ENCODE results near the gene FOXO6.

FOXO6 gene

GRCh38 chr1:41366455-41367287 lies 5.4 kb downstream of the FOXO6 start:
- H2AFZ ChIP-seq (ENCODE audit: low read depth, low read length) = peak overlapping the region; percentile 74
- H3K4me1 ChIP-seq (ENCODE audit: low read length) = peaks cover 24% of the 10 kb centered on the region
- no peaks in the 10 kb centered on the region for H3K27me3 ChIP-seq (ENCODE audit: low read depth, low read length)
- H3K9me3 ChIP-seq (ENCODE audit: insufficient read depth, low read length) = no peaks in the 10 kb centered on the region
- H4K20me1 ChIP-seq (ENCODE audit: insufficient read depth, low read length) = no peaks in the 10 kb centered on the region
- no peak overlapping the region for H3K27ac ChIP-seq (ENCODE audit: low read length)
- H3K36me3 ChIP-seq (replicated peaks; ENCODE audit: low read depth, low read length) = no peaks in the 10 kb centered on the region
- no peaks in the 10 kb centered on the region for H3K79me2 ChIP-seq (ENCODE audit: low read length)
- peak overlapping the region; percentile 94 for H3K4me2 ChIP-seq (ENCODE audit: low read length)
- TF ChIP-seq EZH2phosphoT487 (IDR thresholded peaks at IDR 0.05; ENCODE audit: low read depth) (no peak), CTCF (IDR thresholded peaks at IDR 0.05; ENCODE audit: low read depth, low read length) (no peak)
- H3K4me3 ChIP-seq (ENCODE audit: low read length) = peak overlapping the region; percentile 98
- peak overlapping the region; percentile 87 for H3K9ac ChIP-seq (ENCODE audit: low read length)

- Histone ChIP-seq H3K4me2 (ENCODE audit: low read length) (peak overlapping the region; percentile 94), H3K79me2 (ENCODE audit: low read length) (no peaks in the 10 kb centered on the region), H3K9me3 (ENCODE audit: insufficient read depth, low read length) (no peaks in the 10 kb centered on the region), H3K4me3 (ENCODE audit: low read length) (peak overlapping the region; percentile 98), H4K20me1 (ENCODE audit: insufficient read depth, low read length) (no peaks in the 10 kb centered on the region), H2AFZ (ENCODE audit: low read depth, low read length) (no peak overlapping the region), H3K36me3 (replicated peaks; ENCODE audit: low read depth, low read length) (no peaks in the 10 kb centered on the region), H3K4me1 (ENCODE audit: low read length) (peaks cover 30% of the 10 kb centered on the region), H3K27ac (ENCODE audit: low read length) (no peak overlapping the region), H3K9ac (ENCODE audit: low read length) (peak overlapping the region; percentile 87), H3K27me3 (ENCODE audit: low read depth, low read length) (no peaks in the 10 kb centered on the region)
- TF ChIP-seq CTCF (IDR thresholded peaks at IDR 0.05; ENCODE audit: low read depth, low read length) = no peak
- no peak for TF ChIP-seq EZH2phosphoT487 (IDR thresholded peaks at IDR 0.05; ENCODE audit: low read depth)
Measured at GRCh38 chr1:41367288-41367642, 6.0 kb downstream of the FOXO6 start.

- no peaks in the 10 kb centered on the region for H3K27me3 ChIP-seq (ENCODE audit: low read depth, low read length)
- H3K9ac ChIP-seq (ENCODE audit: low read length) = no peak overlapping the region
- no peaks in the 10 kb centered on the region for H3K36me3 ChIP-seq (replicated peaks; ENCODE audit: low read depth, low read length)
- no peak overlapping the region for H2AFZ ChIP-seq (ENCODE audit: low read depth, low read length)
- TF ChIP-seq EZH2phosphoT487 (IDR thresholded peaks at IDR 0.05; ENCODE audit: low read depth) (no peak), CTCF (IDR thresholded peaks at IDR 0.05; ENCODE audit: low read depth, low read length) (no peak)
- no peaks in the 10 kb centered on the region for H3K9me3 ChIP-seq (ENCODE audit: insufficient read depth, low read length)
- H4K20me1 ChIP-seq (ENCODE audit: insufficient read depth, low read length) = no peaks in the 10 kb centered on the region
- H3K79me2 ChIP-seq (ENCODE audit: low read length) = no peaks in the 10 kb centered on the region
- no peak overlapping the region for H3K4me2 ChIP-seq (ENCODE audit: low read length)
- H3K4me1 ChIP-seq (ENCODE audit: low read length) = peaks cover 28% of the 10 kb centered on the region
- no peak overlapping the region for H3K27ac ChIP-seq (ENCODE audit: low read length)
- no peak overlapping the region for H3K4me3 ChIP-seq (ENCODE audit: low read length)
Measured at GRCh38 chr1:41368366-41368765, 7.1 kb downstream of the FOXO6 start.

- H3K27me3 ChIP-seq (ENCODE audit: low read depth, low read length) = no peaks in the 10 kb centered on the region
- TF ChIP-seq CTCF (IDR thresholded peaks at IDR 0.05; ENCODE audit: low read depth, low read length) = no peak
- no peak for TF ChIP-seq EZH2phosphoT487 (IDR thresholded peaks at IDR 0.05; ENCODE audit: low read depth)
- H2AFZ ChIP-seq (ENCODE audit: low read depth, low read length) = no peak overlapping the region
- H3K4me3 ChIP-seq (ENCODE audit: low read length) = no peak overlapping the region
- H3K79me2 ChIP-seq (ENCODE audit: low read length) = no peaks in the 10 kb centered on the region
- no peaks in the 10 kb centered on the region for H4K20me1 ChIP-seq (ENCODE audit: insufficient read depth, low read length)
- H3K4me2 ChIP-seq (ENCODE audit: low read length) = no peak overlapping the region
- peaks cover 24% of the 10 kb centered on the region for H3K4me1 ChIP-seq (ENCODE audit: low read length)
- H3K36me3 ChIP-seq (replicated peaks; ENCODE audit: low read depth, low read length) = no peaks in the 10 kb centered on the region
- H3K9me3 ChIP-seq (ENCODE audit: insufficient read depth, low read length) = no peaks in the 10 kb centered on the region
- no peak overlapping the region for H3K9ac ChIP-seq (ENCODE audit: low read length)
- no peak overlapping the region for H3K27ac ChIP-seq (ENCODE audit: low read length)
Measured at GRCh38 chr1:41368801-41369200, 7.6 kb downstream of the FOXO6 start.
